Mesendoderm (in vitro differentiated cells): ENCODE results near the gene GNA12.
A peak's percentile ranks its signal among the peaks of the same experiment; 100 is the strongest.
"Not testable (repeated sequence)": the region's sequence is repeated elsewhere in the genome, so short reads cannot be mapped to it uniquely, and the experiment has no call there.

Experiments
- DNase-seq: peaks from one replicate; pipeline ENCODE4 v3.0.0; 2013
- H2AK5ac ChIP-seq: 2 replicates; pipeline ENCODE4 v1.6.1; 2013; ENCODE audit warnings: low read length, inconsistent platforms
- H2BK120ac ChIP-seq: 2 replicates; pipeline ENCODE4 v1.6.1; 2013; ENCODE audit warnings: low read depth, mild to moderate bottlenecking, low read length, moderate library complexity, mixed read lengths
- H2BK15ac ChIP-seq: replicated peaks from 2 replicates; pipeline ENCODE4 v1.6.1; 2013; ENCODE audit warnings: low read depth, mild to moderate bottlenecking, moderate library complexity
- H2BK5ac ChIP-seq: 2 replicates; pipeline ENCODE4 v1.6.1; 2013; ENCODE audit warnings: low read length, inconsistent platforms
- H3K18ac ChIP-seq: 2 replicates; pipeline ENCODE4 v1.6.1; 2013; ENCODE audit warnings: mild to moderate bottlenecking, low read length, mixed read lengths
- H3K23ac ChIP-seq: one replicate; pipeline ENCODE4 v1.6.1; 2013; ENCODE audit warnings: low read length
- H3K27ac ChIP-seq: 2 replicates; pipeline ENCODE4 v1.5.1; 2013; ENCODE audit warnings: low read depth, mild to moderate bottlenecking, inconsistent platforms, low read length, moderate library complexity
- H3K27me3 ChIP-seq: 2 replicates; pipeline ENCODE4 v1.6.1; 2013; ENCODE audit warnings: low read length, control low read depth, mild to moderate bottlenecking, inconsistent platforms; ENCODE audit not compliant: insufficient read depth, poor library complexity
- H3K36me3 ChIP-seq: 2 replicates; pipeline ENCODE4 v1.6.1; 2013; ENCODE audit warnings: low read length, inconsistent platforms; ENCODE audit not compliant: control insufficient read depth, insufficient read depth
- H3K4ac ChIP-seq: one replicate; pipeline ENCODE4 v1.6.1; 2013; ENCODE audit warnings: low read depth, mild to moderate bottlenecking, low read length, moderate library complexity
- H3K4me1 ChIP-seq: 2 replicates; pipeline ENCODE4 v1.6.1; 2013; ENCODE audit warnings: low read depth, low read length, inconsistent platforms; ENCODE audit not compliant: control insufficient read depth
- H3K4me2 ChIP-seq: 2 replicates; pipeline ENCODE4 v1.6.1; 2013; ENCODE audit warnings: low read length
- H3K4me3 ChIP-seq: 2 replicates; pipeline ENCODE4 v1.5.1; 2013; ENCODE audit warnings: mild to moderate bottlenecking, low read length
- H3K56ac ChIP-seq: one replicate; pipeline ENCODE4 v1.6.1; 2013; ENCODE audit warnings: low read length
- H3K79me1 ChIP-seq: 2 replicates; pipeline ENCODE4 v1.6.1; 2013; ENCODE audit warnings: low read length, inconsistent platforms
- H3K79me2 ChIP-seq: 2 replicates; pipeline ENCODE4 v1.6.1; 2013; ENCODE audit warnings: mild to moderate bottlenecking, low read length; ENCODE audit not compliant: control insufficient read depth, insufficient read depth
- H3K9ac ChIP-seq: 2 replicates; pipeline ENCODE4 v1.6.1; 2013; ENCODE audit warnings: low read length, inconsistent platforms
- H4K5ac ChIP-seq: one replicate; pipeline ENCODE4 v1.6.1; 2013; ENCODE audit warnings: low read length
- H4K8ac ChIP-seq: one replicate; pipeline ENCODE4 v1.6.1; 2013; ENCODE audit warnings: low read depth, mild to moderate bottlenecking, control low read depth, low read length, moderate library complexity
- WGBS: extraction: QIAGEN DNeasy Blood & Tissue Kit; methylation state at CpG from one replicate; pipeline ENCODE4 v1.1.7; 2013; ENCODE audit warnings: low lambda C conversion rate, missing lambda C conversion rate; ENCODE audit not compliant: insufficient coverage; ENCODE audit errors: extremely low coverage; 5-methylcytosine and 5-hydroxymethylcytosine counted together

GNA12 gene

DNA sequence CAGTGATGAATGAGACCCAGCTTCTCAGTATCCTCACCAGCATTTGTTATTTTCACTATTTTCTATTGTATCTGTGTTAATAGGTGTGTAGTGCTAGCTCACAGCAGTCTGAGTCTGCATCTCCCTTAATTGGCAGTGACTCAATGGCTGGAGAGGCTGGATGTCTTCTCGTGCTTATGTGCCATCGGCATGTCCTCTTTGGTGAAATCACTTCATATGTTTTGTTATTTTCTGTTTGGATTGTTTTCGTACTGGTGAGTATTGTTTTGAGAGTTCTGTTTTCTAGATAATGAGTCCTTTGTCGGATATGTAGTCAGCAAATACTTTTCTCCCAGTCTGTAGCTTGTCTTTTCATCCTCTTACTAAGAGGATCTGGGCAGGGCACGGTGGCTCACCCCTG is 90.0 kb downstream of the GNA12 start:
- Histone ChIP-seq H3K4me1 (peaks cover 3% of the 10 kb centered on the region), H2AK5ac (no peak overlapping the region), H2BK120ac (no peak overlapping the region), H3K27ac (no peak overlapping the region), H4K5ac (no peak overlapping the region), H3K79me2 (peaks cover 12% of the 10 kb centered on the region), H3K23ac (no peak overlapping the region), H3K27me3 (no peaks in the 10 kb centered on the region), H3K4me2 (no peak overlapping the region), H3K4me3 (no peak overlapping the region), H3K56ac (no peak overlapping the region), H4K8ac (no peak overlapping the region), H3K18ac (no peak overlapping the region), H3K36me3 (no peaks in the 10 kb centered on the region), H3K9ac (no peak overlapping the region), H3K79me1 (peaks cover 19% of the 10 kb centered on the region), H2BK15ac (no peak overlapping the region), H3K4ac (no peak overlapping the region), H2BK5ac (no peak overlapping the region)
- no CpG with 5 or more reads among the region's 5 CpGs for WGBS
- DNase-seq = no peak

DNA sequence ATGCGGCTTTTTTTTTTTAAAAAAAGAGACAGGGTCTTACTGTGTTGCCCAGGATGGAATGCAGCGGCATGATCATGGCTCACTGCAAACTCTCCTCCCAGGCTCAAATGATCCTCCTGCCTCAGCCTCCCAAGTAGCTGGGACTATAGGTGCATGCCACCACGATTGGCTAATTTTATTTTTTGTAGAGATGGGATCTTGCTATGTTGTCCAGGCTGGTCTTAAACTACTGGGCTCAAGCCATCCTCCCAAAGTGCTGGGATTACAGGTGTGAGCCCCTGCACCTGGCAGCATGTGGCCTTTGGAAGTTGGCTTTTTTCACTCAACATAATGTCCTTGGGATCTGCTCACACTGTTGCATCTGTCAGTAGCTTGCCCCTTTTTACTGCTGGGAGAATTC is 91.0 kb downstream of the GNA12 start:
- H3K18ac ChIP-seq = no peak overlapping the region

DNA sequence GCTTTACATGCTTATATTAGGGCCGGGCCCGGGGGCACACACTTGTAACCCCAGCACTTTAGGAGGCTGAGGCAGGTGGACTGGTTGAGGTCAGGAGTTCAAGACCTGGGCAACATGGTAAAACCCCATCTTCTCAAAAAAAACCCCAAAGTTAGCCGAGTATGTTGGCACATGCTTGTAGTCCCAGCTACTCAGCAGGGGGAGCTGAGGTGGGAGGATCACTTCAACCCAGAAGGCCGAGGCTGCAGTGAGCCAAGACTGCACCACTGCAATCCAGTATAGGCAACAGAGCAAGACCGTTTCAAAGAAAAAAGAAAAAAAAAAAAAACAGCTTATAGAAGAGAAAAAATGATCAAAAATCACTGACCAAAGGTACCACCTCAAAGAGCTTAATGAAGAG is 93.0 kb downstream of the GNA12 start:
- DNase-seq = peak; percentile 47
- no peaks in the 10 kb centered on the region for H3K4me1 ChIP-seq
- H3K18ac ChIP-seq = no peak overlapping the region
- no peaks in the 10 kb centered on the region for H3K36me3 ChIP-seq
- no peak overlapping the region for H3K9ac ChIP-seq
- no peak overlapping the region for H3K4me3 ChIP-seq
- H3K79me2 ChIP-seq = peaks cover 9% of the 10 kb centered on the region
- H3K4ac ChIP-seq = no peak overlapping the region
- WGBS = no CpG with 5 or more reads among the region's 5 CpGs
- H3K56ac ChIP-seq = no peak overlapping the region
- no peaks in the 10 kb centered on the region for H3K27me3 ChIP-seq
- H2BK15ac ChIP-seq = no peak overlapping the region
- H4K5ac ChIP-seq = no peak overlapping the region
- no peak overlapping the region for H2BK120ac ChIP-seq
- no peak overlapping the region for H4K8ac ChIP-seq
- H2AK5ac ChIP-seq = no peak overlapping the region
- H3K27ac ChIP-seq = no peak overlapping the region
- no peak overlapping the region for H3K23ac ChIP-seq
- peaks cover 12% of the 10 kb centered on the region for H3K79me1 ChIP-seq
- H2BK5ac ChIP-seq = no peak overlapping the region
- no peak overlapping the region for H3K4me2 ChIP-seq

More for the DNA sequence above, 91.0 kb downstream of the GNA12 start:
- no peak overlapping the region for H4K8ac ChIP-seq
- no peak overlapping the region for H3K27ac ChIP-seq
- no peak overlapping the region for H3K4me2 ChIP-seq
- no peak overlapping the region for H3K23ac ChIP-seq
- no peaks in the 10 kb centered on the region for H3K36me3 ChIP-seq
- no peak overlapping the region for H3K4ac ChIP-seq
- H3K9ac ChIP-seq = no peak overlapping the region
- no peak overlapping the region for H4K5ac ChIP-seq
- DNase-seq = no peak
- WGBS = no CpG with 5 or more reads among the region's 3 CpGs
- no peak overlapping the region for H2BK15ac ChIP-seq
- no peak overlapping the region for H3K4me3 ChIP-seq
- H2BK5ac ChIP-seq = no peak overlapping the region
- peaks cover 12% of the 10 kb centered on the region for H3K79me2 ChIP-seq
- H3K27me3 ChIP-seq = no peaks in the 10 kb centered on the region
- H3K56ac ChIP-seq = no peak overlapping the region
- H3K4me1 ChIP-seq = peaks cover under 1% of the 10 kb centered on the region
- H2AK5ac ChIP-seq = no peak overlapping the region
- H3K79me1 ChIP-seq = peaks cover 16% of the 10 kb centered on the region
- H2BK120ac ChIP-seq = no peak overlapping the region

DNA sequence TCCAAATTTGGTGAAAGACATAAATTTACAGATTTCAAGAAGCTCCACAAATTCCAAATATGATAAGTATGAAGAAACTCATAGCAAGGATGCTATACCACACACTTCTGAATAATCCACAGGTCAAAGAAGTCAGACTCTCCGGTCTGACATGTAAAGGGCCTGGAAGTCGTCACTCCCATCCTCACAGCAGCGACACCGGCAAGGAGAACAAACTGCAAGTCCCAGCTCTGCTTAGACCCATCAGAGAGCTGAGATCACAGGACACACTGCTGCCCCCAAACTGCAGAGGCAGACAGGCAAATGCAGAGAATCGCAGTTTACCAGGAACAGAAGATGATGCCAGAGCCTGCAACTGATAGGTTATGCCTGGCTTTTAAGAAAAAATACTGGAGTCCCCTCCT is 94.1 kb downstream of the GNA12 start:
- H3K4ac ChIP-seq = no peak overlapping the region
- no CpG with 5 or more reads among the region's 5 CpGs for WGBS
- H3K36me3 ChIP-seq = no peaks in the 10 kb centered on the region

DNA sequence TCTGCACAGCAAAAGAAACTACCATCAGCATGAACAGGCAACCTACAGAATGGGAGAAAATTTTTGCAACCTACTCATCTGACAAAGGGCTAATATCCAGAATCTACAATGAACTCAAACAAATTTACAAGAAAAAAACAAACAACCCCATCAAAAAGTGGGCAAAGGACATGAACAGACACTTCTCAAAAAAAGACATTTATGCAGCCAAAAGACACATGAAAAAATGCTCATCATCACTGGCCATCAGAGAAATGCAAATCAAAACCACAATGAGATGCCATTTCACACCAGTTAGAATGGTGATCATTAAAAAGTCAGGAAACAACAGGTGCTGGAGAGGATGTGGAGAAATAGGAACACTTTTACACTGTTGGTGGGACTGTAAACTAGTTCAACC is 95.4 kb downstream of the GNA12 start:
- H3K36me3 ChIP-seq, H2BK5ac ChIP-seq, H4K8ac ChIP-seq, H3K4me1 ChIP-seq, H3K56ac ChIP-seq, H3K27ac ChIP-seq, H3K4ac ChIP-seq, H3K9ac ChIP-seq, H3K4me2 ChIP-seq, H2AK5ac ChIP-seq, DNase-seq, H3K79me2 ChIP-seq, H2BK15ac ChIP-seq, H3K27me3 ChIP-seq, H3K18ac ChIP-seq, H4K5ac ChIP-seq, H3K79me1 ChIP-seq, H3K4me3 ChIP-seq, H3K23ac ChIP-seq, H2BK120ac ChIP-seq: not testable (repeated sequence)

More for the DNA sequence above, 94.1 kb downstream of the GNA12 start:
- Histone ChIP-seq H2BK120ac (no peak overlapping the region), H3K4me3 (no peak overlapping the region), H2AK5ac (no peak overlapping the region), H3K23ac (no peak overlapping the region), H3K4me1 (no peaks in the 10 kb centered on the region), H4K8ac (no peak overlapping the region), H3K56ac (no peak overlapping the region), H3K27ac (no peak overlapping the region), H3K9ac (no peak overlapping the region), H3K79me1 (peaks cover 10% of the 10 kb centered on the region), H2BK5ac (no peak overlapping the region), H2BK15ac (no peak overlapping the region), H3K4me2 (no peak overlapping the region), H3K18ac (no peak overlapping the region), H3K27me3 (no peaks in the 10 kb centered on the region), H4K5ac (no peak overlapping the region), H3K79me2 (peaks cover 7% of the 10 kb centered on the region)
- DNase-seq = peak; percentile 78

DNA sequence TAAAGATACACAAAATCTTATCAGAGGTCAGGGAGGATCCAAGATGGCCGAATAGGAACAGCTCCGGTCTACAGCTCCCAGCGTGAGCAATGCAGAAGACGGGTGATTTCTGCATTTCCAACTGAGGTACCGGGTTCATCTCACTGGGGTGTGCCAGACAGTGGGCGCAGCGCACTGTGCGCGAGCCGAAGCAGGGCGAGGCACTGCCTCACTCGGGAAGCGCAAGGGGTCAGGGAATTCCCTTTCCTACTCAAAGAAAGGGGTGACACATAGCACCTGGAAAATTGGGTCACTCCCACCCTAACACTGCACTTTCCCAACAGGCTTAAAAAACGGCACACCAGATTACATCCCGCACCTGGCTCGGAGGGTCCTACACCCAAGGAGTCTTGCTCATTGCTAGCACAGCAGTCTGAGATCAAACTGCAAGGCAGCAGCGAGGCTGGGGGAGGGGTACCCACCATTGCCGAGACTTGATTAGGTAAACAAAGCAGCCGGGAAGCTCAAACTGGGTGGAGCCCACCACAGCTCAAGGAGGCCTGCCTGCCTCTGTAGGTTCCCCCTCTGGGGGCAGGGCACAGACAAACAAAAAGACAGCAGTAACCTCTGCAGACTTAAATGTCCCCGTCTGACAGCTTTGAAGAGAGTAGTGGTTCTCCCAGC is 100.5 kb downstream of the GNA12 start:
- H3K18ac ChIP-seq, H2BK15ac ChIP-seq, H3K4me3 ChIP-seq, H4K8ac ChIP-seq, H3K79me2 ChIP-seq, H4K5ac ChIP-seq, H3K27me3 ChIP-seq, H3K4me2 ChIP-seq, H3K23ac ChIP-seq, H3K4me1 ChIP-seq, H3K4ac ChIP-seq, H3K27ac ChIP-seq, H3K9ac ChIP-seq, H3K56ac ChIP-seq, H2AK5ac ChIP-seq, H2BK120ac ChIP-seq, H3K36me3 ChIP-seq, H3K79me1 ChIP-seq, DNase-seq, H2BK5ac ChIP-seq: not testable (repeated sequence)
- WGBS = no CpG with 5 or more reads among the region's 20 CpGs
